Ascending aorta (tissue), 1 donor: ENCODE data around the gene FGR. TPM values are rescaled to one million over a fixed set of nuclear protein-coding genes. Genes with fewer than 3 reads are reported as not detected.

Experiments used
- total RNA-seq: library from RNA; depleted of rRNA; stranded (reverse); fragments of >200 nt; gene quantifications from one replicate; pipeline ENCODE4 v1.1.0, GENCODE V29; 2016

FGR gene
- total RNA-seq, 1 donor from 2014 or later: 10.4 TPM

Other genes starting within 250 kb of the FGR start
- gene GPR3, start 242.6 kb downstream of the FGR start, total RNA-seq: 2.0 TPM
- 70.4 TPM for gene WASF2, start 145.0 kb downstream of the FGR start, total RNA-seq
- gene AHDC1, start 31.0 kb downstream of the FGR start, total RNA-seq: 205 TPM
- 238 TPM for gene IFI6, start 37.0 kb upstream of the FGR start, total RNA-seq
- 3.4 TPM for gene FAM76A, start 90.8 kb upstream of the FGR start, total RNA-seq
- 91.9 TPM for gene STX12, start 138.0 kb upstream of the FGR start, total RNA-seq
- 7.1 TPM for gene PPP1R8, start 195.6 kb upstream of the FGR start, total RNA-seq
- 206 TPM for gene THEMIS2, start 237.4 kb upstream of the FGR start, total RNA-seq